ENCODE results near the gene CEP83. TPM values are rescaled to one million over a fixed set of nuclear protein-coding genes. Genes with fewer than 3 reads are reported as not detected.

Gene CEP83
- total and polyA plus RNA-seq, 2 experiments from 2014 or later = 29.8 to 33.7 TPM

DNA sequence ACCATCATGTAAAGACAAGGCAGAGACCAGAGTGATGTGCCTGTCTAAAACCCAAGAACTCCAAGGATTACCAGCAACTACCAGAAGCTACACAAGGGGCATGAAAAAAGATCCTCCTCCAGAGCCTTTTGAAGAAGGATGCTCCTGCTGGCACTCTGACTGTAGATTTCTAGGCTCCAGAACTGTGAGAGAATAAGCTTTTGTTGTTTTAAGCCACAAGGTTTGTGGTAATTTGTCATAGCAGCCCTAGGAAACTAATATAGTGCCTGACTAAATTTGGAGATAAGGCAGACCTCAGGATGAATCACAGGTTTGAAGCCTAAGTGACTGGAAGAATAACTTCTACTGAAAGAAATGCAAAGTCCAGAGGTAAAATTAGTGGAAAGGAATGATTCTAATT lies 132.9 kb downstream of the CEP83 start:
- Mint-ChIP-seq H3K4me1 (no peaks in the 10 kb centered on the region), H3K4me3 (no peak overlapping the region), H3K27me3 (ENCODE audit: insufficient read depth, low read depth, poor library complexity) (peaks cover 6% of the 10 kb centered on the region), H3K9me3 (peaks cover 7% of the 10 kb centered on the region; the same call in 2 of the 3 replicates), H3K36me3 (ENCODE audit: low read depth) (peaks cover 43% of the 10 kb centered on the region), H3K27ac (no peak overlapping the region)
- no peaks in the 10 kb centered on the region for H3K9me2 ChIP-seq (ENCODE audit: insufficient read depth)
- H3K36me3 ChIP-seq (ENCODE audit: insufficient read depth) = peaks cover 12% of the 10 kb centered on the region; the same call in 1 of the 2 replicates
- H2AFZ ChIP-seq = no peak overlapping the region
- no peak overlapping the region for H3K4me2 ChIP-seq
- no peaks in the 10 kb centered on the region for H3F3A ChIP-seq (replicated peaks; ENCODE audit: low read depth)
- H3K4me1 ChIP-seq (ENCODE audit: insufficient read depth) = no peaks in the 10 kb centered on the region
- H3K27me3 ChIP-seq (ENCODE audit: insufficient read depth) = no peaks in the 10 kb centered on the region
- DNase-seq (ENCODE audit: low spot score) (no peak), ATAC-seq (no peak)
- TF ChIP-seq EZH2 (IDR thresholded peaks at IDR 0.05; ENCODE audit: low read depth, unreplicated experiment) = no peak
- TF ChIP-seq, protein P1, sequence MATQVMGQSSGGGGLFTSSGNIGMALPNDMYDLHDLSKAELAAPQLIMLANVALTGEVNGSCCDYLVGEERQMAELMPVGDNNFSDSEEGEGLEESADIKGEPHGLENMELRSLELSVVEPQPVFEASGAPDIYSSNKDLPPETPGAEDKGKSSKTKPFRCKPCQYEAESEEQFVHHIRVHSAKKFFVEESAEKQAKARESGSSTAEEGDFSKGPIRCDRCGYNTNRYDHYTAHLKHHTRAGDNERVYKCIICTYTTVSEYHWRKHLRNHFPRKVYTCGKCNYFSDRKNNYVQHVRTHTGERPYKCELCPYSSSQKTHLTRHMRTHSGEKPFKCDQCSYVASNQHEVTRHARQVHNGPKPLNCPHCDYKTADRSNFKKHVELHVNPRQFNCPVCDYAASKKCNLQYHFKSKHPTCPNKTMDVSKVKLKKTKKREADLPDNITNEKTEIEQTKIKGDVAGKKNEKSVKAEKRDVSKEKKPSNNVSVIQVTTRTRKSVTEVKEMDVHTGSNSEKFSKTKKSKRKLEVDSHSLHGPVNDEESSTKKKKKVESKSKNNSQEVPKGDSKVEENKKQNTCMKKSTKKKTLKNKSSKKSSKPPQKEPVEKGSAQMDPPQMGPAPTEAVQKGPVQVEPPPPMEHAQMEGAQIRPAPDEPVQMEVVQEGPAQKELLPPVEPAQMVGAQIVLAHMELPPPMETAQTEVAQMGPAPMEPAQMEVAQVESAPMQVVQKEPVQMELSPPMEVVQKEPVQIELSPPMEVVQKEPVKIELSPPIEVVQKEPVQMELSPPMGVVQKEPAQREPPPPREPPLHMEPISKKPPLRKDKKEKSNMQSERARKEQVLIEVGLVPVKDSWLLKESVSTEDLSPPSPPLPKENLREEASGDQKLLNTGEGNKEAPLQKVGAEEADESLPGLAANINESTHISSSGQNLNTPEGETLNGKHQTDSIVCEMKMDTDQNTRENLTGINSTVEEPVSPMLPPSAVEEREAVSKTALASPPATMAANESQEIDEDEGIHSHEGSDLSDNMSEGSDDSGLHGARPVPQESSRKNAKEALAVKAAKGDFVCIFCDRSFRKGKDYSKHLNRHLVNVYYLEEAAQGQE (IDR thresholded peaks at IDR 0.05; ENCODE audit: unreplicated experiment) = no peak
- TF ChIP-seq, protein P2, sequence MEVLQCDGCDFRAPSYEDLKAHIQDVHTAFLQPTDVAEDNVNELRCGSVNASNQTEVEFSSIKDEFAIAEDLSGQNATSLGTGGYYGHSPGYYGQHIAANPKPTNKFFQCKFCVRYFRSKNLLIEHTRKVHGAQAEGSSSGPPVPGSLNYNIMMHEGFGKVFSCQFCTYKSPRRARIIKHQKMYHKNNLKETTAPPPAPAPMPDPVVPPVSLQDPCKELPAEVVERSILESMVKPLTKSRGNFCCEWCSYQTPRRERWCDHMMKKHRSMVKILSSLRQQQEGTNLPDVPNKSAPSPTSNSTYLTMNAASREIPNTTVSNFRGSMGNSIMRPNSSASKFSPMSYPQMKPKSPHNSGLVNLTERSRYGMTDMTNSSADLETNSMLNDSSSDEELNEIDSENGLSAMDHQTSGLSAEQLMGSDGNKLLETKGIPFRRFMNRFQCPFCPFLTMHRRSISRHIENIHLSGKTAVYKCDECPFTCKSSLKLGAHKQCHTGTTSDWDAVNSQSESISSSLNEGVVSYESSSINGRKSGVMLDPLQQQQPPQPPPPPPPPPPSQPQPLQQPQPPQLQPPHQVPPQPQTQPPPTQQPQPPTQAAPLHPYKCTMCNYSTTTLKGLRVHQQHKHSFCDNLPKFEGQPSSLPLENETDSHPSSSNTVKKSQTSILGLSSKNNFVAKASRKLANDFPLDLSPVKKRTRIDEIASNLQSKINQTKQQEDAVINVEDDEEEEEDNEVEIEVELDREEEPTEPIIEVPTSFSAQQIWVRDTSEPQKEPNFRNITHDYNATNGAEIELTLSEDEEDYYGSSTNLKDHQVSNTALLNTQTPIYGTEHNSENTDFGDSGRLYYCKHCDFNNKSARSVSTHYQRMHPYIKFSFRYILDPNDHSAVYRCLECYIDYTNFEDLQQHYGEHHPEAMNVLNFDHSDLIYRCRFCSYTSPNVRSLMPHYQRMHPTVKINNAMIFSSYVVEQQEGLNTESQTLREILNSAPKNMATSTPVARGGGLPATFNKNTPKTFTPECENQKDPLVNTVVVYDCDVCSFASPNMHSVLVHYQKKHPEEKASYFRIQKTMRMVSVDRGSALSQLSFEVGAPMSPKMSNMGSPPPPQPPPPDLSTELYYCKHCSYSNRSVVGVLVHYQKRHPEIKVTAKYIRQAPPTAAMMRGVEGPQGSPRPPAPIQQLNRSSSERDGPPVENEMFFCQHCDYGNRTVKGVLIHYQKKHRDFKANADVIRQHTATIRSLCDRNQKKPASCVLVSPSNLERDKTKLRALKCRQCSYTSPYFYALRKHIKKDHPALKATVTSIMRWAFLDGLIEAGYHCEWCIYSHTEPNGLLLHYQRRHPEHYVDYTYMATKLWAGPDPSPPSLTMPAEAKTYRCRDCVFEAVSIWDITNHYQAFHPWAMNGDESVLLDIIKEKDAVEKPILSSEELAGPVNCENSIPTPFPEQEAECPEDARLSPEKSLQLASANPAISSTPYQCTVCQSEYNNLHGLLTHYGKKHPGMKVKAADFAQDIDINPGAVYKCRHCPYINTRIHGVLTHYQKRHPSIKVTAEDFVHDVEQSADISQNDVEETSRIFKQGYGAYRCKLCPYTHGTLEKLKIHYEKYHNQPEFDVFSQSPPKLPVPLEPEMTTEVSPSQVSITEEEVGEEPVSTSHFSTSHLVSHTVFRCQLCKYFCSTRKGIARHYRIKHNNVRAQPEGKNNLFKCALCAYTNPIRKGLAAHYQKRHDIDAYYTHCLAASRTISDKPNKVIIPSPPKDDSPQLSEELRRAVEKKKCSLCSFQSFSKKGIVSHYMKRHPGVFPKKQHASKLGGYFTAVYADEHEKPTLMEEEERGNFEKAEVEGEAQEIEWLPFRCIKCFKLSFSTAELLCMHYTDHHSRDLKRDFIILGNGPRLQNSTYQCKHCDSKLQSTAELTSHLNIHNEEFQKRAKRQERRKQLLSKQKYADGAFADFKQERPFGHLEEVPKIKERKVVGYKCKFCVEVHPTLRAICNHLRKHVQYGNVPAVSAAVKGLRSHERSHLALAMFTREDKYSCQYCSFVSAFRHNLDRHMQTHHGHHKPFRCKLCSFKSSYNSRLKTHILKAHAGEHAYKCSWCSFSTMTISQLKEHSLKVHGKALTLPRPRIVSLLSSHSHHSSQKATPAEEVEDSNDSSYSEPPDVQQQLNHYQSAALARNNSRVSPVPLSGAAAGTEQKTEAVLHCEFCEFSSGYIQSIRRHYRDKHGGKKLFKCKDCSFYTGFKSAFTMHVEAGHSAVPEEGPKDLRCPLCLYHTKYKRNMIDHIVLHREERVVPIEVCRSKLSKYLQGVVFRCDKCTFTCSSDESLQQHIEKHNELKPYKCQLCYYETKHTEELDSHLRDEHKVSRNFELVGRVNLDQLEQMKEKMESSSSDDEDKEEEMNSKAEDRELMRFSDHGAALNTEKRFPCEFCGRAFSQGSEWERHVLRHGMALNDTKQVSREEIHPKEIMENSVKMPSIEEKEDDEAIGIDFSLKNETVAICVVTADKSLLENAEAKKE (CRISPR knock-in tag; IDR thresholded peaks at IDR 0.05) = no peak
- no peak for TF ChIP-seq STAT1 (IDR thresholded peaks at IDR 0.05; ENCODE audit: unreplicated experiment)
- no peak for TF ChIP-seq CREB1 (CRISPR knock-in tag; IDR thresholded peaks at IDR 0.05; ENCODE audit: low read depth)
- no peak for TF ChIP-seq ZNF331 (CRISPR knock-in tag; IDR thresholded peaks at IDR 0.05; ENCODE audit: low read depth)
- no peak for TF ChIP-seq POLR2AphosphoS5 (IDR thresholded peaks at IDR 0.05; ENCODE audit: low read depth)
- TF ChIP-seq ZNF114 (CRISPR knock-in tag; IDR thresholded peaks at IDR 0.05) = no peak
- no peaks in the 10 kb centered on the region for H3K79me2 ChIP-seq (replicated peaks; ENCODE audit: insufficient read depth)
- H3K4me3 ChIP-seq = no peak overlapping the region
- H3K27ac ChIP-seq (ENCODE audit: low read depth) = no peak overlapping the region
- no peaks in the 10 kb centered on the region for H4K20me1 ChIP-seq (replicated peaks; ENCODE audit: insufficient read depth)

Data from GM23338 (cell line).